ENCODE results near the gene PPP2R5A.

PPP2R5A gene

DNA sequence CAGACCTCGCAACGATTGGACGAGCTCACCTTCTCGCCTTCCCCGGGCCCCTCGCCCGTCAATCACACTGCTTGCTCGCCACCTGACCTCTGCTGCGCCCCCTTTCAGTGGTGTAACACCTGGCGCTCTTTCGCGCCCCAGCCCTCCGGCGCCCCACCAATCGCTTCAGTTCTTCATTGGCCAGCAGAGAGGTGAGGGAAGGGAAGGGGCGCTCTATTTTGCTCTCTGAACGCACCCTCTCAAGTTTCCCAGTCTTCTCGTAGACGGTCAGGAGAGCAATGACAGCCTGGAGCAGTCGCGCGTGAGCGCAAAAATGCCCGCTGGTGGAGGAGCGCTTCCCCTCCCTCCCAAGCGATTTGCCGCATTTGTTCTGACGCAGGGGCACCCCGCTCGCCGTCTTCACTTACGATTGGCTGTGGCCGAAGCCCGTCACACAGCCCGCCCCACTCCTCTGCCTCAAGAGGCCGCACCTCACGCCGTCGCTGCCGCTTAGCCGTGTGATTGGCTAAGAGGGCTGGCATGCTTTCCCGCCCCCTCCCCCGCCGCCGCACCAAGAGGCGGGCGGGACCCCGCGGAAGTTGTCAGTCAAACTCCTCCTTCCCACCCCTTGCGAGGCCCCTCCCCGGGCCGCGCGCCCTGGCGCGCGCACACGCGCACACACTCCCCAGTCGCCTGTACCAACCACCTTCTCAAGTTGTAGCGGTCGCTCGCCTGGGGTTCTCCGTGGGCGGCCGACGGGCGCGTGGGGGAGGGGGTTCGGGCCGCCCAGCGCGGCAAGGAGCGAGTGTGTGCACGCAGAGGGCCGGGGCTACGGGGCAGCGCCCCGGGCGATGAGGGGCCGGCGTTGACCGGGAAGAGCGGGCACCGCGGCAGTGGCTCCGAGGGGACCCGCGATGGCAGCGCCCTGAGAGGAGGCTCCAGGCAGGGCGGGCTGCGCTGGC lies at the start of gene PPP2R5A:
PPP2R5A (plus strand) TSS at position 667 of the 941 bp plus-strand sequence. CDS start 701 bp downstream, outside the sequence.
- peak; percentile 98 for DNase-seq

DNA sequence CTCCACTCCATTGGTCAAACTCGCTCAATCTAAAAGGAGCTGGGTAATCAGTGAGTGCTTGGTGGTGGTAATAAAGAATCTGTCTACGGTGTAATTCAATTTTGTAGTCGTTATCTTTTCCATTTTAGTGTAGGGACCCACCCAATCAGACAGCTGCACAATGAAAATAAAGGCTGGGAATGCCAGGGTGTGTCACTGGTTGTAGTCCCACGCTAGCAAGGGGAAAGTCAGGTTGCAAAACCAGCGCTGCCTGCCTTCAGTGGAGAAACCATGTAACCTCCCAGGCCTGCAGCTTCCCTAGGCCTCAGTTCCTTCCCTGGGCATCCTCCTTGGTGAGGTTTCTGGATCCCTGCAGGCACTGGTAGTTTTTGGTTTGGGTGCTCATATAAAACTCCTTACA lies 49.4 kb upstream of the PPP2R5A start:
- DNase-seq, result no peak

DNA sequence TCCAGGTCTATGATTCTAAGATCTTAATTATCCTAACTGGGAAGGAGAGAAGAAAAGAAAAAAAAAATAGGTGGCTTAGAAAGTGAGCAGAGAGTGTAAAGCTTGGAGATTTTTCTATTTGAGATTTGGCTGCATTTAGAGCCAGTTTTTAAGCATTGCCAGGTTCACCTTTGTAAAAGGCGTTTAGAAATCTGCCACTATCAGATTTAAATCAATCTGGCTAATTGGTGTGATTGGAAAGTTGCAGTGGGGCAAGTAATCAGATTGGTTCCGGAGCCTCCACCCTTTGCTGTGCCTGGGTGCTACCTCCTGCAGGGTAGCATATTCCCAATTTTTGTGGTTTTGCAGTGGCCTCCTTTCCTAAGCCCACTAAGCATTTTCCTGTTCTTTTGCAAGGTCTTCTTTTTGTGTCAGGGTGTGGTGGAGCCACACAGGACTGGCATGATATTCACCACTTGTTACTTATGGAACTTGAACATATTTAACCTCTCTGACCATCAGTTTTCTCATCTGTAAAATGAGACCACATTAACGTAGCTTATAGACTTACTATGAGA lies 48.5 kb upstream of the PPP2R5A start:
- DNase-seq, result no peak

GRCh38 chr1:212237651-212238050 lies 47.6 kb upstream of the PPP2R5A start:
- DNase-seq, result no peak

DNA sequence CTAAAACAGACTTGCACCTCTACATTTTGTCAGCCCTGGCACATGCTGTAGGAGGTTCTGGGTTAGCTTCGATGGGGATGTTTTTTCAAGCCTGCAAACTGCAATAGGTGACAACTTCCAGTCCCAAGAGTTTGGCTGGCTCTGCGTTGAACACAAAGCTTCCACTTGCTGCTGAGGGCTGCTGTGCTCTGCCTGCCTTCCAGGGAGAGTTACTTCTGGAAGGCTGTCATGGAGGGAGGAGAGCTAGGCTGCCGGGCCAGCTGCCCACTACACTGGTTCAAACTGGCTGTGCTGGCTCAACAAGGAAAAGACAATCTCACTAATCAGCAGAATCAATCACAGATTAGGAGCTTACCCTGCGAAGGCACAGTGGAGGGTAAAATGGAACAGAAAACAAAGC lies 46.7 kb upstream of the PPP2R5A start:
- no peak for DNase-seq

DNA sequence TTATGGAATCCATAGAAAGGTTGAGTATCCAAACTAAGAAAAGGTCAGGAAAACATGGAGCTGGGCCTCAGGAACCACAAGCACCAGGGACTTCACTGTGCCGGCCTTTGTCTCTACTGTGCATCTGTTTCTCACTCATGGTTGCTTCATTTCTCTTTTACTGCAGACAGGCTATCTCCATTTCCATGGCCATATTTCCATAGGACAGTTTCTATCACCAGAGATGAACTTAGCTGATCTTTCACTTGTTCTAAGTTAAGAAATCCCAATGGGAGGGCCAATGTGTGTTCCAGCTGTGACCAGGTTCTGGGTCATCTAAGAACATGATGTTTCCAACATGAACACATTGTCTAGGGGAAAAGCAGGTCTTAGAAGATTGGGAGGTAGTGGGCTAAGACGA lies 43.7 kb upstream of the PPP2R5A start:
- DNase-seq, result no peak

DNA sequence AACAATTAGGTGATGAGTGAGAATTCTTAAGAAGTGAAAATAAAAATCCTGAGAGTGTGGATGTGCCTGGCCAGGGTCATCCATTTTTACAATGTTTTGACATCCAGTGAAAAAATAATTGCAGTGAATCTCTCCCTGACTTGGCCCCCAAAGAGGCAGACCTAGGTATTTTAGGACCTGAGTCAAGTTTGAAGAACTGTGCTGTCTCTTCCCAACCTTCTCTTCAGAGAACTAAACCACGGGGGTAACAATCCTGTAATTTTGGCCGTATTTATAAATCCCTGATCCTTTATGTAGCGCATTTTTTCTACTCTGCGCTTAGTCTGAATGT lies 43.3 kb upstream of the PPP2R5A start:
- DNase-seq, result no peak

- DNase-seq, result no peak
These were observed 42.8 kb upstream of the PPP2R5A start for GRCh38 chr1:212242288-212242984.

- no peak for DNase-seq
These were observed 42.3 kb upstream of the PPP2R5A start for GRCh38 chr1:212242985-212243308.

DNA sequence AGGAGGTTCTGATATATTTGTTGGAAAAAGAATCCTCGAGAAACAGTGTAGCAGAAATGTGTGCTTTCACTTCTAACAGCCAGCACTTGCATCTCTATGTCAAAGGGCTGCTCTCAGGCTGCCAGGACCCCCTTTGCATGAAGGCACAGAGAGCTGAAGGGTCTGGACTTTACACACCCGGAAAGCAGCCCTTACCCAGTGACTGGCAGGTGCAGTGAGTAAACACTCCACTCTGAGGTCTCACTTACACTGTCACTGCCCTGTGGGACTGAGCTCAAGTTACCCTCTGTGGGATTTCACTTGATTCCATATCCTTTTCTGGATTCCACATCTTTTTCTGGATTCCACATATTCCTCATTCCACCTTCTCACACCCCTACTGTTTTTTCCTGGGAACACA lies 40.8 kb upstream of the PPP2R5A start:
- DNase-seq, result no peak

DNA sequence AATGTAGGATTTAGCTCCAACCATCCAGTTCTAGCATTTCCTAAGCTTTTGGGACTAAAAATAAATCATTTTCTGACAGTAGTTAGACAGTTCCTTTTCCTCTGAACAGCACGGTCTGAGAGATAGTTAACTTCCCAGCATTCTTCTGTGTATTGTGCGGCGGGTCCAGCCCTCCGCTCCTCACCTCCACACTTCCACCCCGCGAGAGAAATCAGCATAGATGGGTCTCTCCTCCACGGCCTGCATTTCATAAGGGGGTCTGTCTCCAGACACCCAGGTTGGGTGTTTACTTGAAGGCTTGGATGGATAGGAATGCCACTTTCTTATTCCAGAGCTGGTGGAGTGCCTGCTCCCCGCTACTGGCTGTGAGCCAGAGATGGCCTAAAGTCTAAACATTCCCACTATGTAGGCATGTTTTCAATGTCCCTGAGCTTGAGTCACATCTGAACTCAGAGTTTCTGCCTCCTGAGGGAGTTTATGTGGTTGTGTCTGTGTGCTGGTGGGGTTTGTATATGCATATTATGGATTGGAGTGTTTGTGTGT lies 38.0 kb upstream of the PPP2R5A start:
- no peak for DNase-seq

DNA sequence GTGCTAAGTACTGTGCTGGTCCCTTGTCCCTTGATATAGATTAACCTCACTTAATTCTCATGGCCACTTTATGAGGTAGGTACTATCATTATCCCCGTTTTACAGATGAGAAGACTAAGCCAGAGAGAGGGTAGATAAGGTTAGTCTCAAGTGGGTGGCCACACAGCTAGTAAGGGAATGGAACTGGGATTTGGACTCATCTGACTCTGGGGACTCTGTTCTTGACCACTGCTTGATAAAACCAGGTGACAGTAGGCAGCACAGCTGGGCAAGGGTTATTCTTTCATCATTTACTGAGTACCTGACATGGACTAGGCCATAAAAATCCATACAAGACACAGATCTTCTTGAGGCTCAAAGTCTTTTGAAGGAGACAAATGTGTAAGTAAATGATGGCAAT lies 37.2 kb upstream of the PPP2R5A start:
- no peak for DNase-seq

GRCh38 chr1:212254853-212255363 lies 30.3 kb upstream of the PPP2R5A start:
- no peak for DNase-seq

- no peak for DNase-seq
These were observed 29.4 kb upstream of the PPP2R5A start for GRCh38 chr1:212255705-212256307.

DNA sequence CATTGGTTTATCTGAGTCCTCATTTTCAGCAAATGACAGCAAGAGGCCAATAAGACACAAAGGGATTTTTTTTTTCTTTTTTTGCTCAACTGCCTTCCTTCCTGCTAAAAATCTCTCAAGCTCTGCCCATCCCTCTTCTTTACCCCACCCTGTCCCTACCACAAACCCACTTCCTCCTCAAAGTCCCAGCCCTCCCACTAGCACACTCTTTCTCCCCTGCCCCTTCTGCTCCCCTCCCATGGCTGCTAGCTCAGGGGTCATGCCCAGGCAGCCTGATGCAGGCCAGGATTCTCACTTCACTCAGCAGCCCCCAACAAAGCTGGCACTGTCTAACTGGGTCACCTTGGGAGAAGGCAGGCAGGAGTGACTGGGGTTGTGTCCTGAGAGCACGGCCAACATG lies 28.8 kb upstream of the PPP2R5A start:
- peak; percentile 18 for DNase-seq

- DNase-seq, result no peak
These were observed 28.1 kb upstream of the PPP2R5A start for GRCh38 chr1:212257157-212257556.

DNA sequence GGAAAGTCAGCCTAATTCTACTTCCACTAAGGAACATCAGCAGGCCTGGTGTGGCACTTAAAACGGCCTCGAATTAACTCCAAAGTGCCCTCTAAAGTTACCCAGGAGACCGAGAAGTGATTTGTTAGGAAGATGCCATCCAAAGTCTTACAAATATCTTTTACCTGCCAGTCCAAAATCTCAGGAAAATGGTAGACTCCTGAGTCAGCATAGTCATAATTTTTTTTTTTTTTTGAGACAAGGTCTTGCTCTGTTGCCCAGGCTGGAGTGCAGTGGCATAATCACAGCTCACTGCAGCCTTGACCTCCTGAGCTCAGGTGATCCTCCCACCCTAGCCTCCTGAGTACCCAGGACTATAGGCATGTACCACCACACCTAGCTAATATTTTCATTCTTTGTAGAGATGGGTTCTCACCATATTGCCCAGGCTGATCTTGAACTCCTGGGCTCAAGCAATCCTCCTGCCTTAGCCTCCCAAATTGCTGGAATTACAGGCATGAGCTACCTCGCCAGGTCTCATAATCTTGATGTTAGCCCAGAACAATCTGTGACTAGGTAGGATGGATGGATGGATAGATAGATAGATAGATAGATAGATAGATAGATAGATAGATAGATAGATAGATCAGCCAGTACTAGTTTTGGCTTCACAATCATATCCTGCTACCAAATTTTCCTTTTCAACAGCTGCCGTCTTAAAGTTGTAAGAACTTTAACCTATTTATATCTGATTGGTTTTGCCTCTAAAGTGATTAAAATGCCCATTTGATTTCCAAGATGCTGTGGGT lies 25.3 kb upstream of the PPP2R5A start:
- DNase-seq, result no peak

DNA sequence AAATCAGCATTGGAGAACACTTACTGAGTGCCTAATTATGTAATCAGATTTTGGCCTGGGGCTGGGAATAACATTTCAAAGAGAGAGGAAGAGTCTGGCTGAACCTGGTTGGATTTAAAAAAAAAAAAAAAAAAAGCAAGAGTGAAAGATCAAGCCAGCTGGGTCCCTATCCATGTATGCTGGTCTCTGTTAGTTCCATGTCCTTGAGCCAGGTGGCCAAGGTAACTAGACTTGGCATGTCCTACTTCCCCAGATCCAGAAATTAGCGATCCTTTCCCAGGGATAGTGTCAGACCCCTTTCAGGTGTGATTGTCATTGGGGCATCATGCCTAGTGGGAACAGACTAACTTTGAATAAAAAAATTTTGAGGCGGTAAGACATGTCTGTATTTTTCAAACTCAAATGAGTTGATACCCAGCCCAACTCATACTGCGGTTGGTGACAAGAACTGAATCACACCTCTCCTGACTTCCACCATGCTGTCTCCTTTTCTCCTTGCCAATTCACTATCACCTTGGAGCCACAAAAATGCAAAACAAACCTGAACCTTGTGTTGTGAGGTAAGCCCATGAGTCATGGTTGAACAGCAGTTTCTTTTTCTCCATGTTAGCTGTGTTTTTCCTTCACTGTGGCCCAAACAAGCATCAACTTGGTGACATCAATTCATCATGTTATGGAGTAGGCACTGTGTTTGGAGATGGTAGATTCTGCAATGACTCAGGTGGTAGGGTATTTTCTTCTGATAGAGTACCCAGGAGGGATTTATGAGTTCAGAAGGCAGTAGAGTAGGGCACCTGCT lies 24.5 kb upstream of the PPP2R5A start:
- DNase-seq, result no peak

GRCh38 chr1:212261361-212261929 lies 23.8 kb upstream of the PPP2R5A start:
- no peak for DNase-seq

DNA sequence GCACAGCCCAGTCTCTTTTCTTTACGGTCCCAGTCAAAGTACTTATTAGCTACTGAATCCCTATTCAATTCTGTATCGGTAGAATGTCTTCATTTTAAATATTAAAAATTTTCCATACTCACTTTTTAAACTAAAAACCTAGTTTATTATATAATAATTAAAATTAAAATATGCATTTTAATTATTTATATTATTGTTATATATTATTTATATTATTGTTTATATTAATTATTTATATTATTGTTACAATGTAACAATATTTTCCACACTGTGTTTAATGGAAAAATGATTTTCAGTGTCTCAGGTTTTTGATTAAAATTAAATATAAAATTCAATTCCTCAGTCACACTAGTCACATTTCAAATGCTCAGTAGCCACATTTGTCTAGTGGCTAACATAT lies 18.2 kb upstream of the PPP2R5A start:
- no peak for DNase-seq

DNA sequence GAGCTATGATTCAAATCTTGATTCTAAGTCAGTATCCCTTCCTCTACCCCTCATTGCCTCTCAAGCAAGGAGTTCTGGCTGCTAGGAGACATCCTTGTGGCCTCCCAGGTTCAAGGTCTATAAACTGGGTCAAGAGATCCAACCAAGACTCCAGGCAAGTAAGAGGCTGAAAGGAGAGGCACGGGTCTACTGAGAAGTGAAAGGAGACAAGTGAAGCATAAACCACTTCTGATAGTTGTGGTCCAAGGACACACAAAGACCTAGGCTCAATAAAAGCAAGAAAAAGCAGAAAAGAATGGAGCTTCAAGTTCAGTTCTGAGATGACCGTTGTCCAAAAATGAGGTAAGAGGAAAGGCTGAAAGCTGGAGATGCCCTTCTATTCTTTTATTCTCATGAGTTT lies 17.8 kb upstream of the PPP2R5A start:
- DNase-seq, result no peak

Measured in activated CD8-positive, alpha-beta memory T cell treated with anti-CD3 and anti-CD28 coated beads, Interleukin-2, amount 50 U/mL, for 4 hours (primary cell).